SK-N-SH (cell line): Measurements from ENCODE around the gene PAPPA2. TPM values are rescaled to one million over a fixed set of nuclear protein-coding genes. Genes with fewer than 3 reads are reported as not detected.

Experiments
- CTCF ChIA-PET: fragments of 300-600, 350-600 bp; formaldehyde crosslinking; extraction: SDS; loops from one replicate; lab custom pipeline; 2021; lab: Yijun Ruan, JAX
- POLR2A ChIA-PET: fragments of 350-600 bp; sonication (Branson Sonifier 250); formaldehyde crosslinking; extraction: SDS; loops from one replicate; lab custom pipeline; 2020; ENCODE audit warnings: antibody characterized with exemption, inconsistent platforms; lab: Yijun Ruan, JAX
- DNase-seq: peaks from one replicate; pipeline ENCODE4 v3.0.0; 2012
- H2AFZ ChIP-seq: fragments of 200-600 bp; sonication (generic); 2 replicates; pipeline ENCODE4 v1.8.1; 2016; ENCODE audit warnings: antibody characterized with exemption, mild to moderate bottlenecking, low read depth
- H3F3A ChIP-seq: fragments of 200-600 bp; sonication (generic); replicated peaks from 2 replicates; pipeline ENCODE3; 2016; ENCODE audit warnings: antibody characterized with exemption, mild to moderate bottlenecking; ENCODE audit not compliant: insufficient read depth
- H3K27ac ChIP-seq, 2 experiments: fragments of 200-500 bp in 1 of 2; fragments of 200-600 bp in 1 of 2; sonication (Bioruptor generic) in 1 of 2; sonication (generic), shearing (Covaris generic) in 1 of 2; 2 replicates each; pipeline versions ENCODE4 v1.5.1 to v1.6.1; 2014 to 2016; ENCODE audit warnings: low read depth in 2 of 2, inconsistent platforms in 1 of 2, low read length in 1 of 2, mild to moderate bottlenecking in 1 of 2, mixed read lengths in 1 of 2
- H3K27me3 ChIP-seq: fragments of 200-600 bp; sonication (generic), shearing (Covaris generic); 2 replicates; pipeline ENCODE4 v1.6.1; 2016; ENCODE audit warnings: mixed run types; ENCODE audit not compliant: insufficient read depth
- H3K36me3 ChIP-seq, 2 experiments: fragments of 200-500 bp in 1 of 2; fragments of 200-600 bp in 1 of 2; sonication (Bioruptor generic) in 1 of 2; sonication (generic) in 1 of 2; replicated peaks in 1 of 2; 2 replicates each; pipeline versions ENCODE3 to v1.5.1; 2014 to 2016; ENCODE audit warnings: low read length in 1 of 2, mild to moderate bottlenecking in 1 of 2; ENCODE audit not compliant: insufficient read depth in 2 of 2, control insufficient read depth in 1 of 2
- H3K4me1 ChIP-seq, 2 experiments: fragments of 200-500 bp in 1 of 2; fragments of 200-600 bp in 1 of 2; sonication (Bioruptor generic) in 1 of 2; sonication (generic), shearing (Covaris generic) in 1 of 2; 2 replicates each; pipeline versions ENCODE4 v1.5.1 to v1.6.1; 2014 to 2016; ENCODE audit warnings: low read depth in 1 of 2, low read length in 1 of 2, mixed run types in 1 of 2; ENCODE audit not compliant: insufficient read depth in 2 of 2, control insufficient read depth in 1 of 2
- H3K4me2 ChIP-seq: fragments of 200-600 bp; sonication (generic), shearing (Covaris generic); 2 replicates; pipeline ENCODE4 v1.6.1; 2017; ENCODE audit warnings: mixed run types
- H3K4me3 ChIP-seq, 2 experiments: fragments of 200-500 bp in 1 of 2; fragments of 200-600 bp in 1 of 2; sonication (Bioruptor generic) in 1 of 2; sonication (generic), shearing (Covaris generic) in 1 of 2; 2 replicates each; pipeline versions ENCODE4 v1.5.1 to v1.8.1; 2014 to 2016; ENCODE audit warnings: low read depth in 2 of 2, inconsistent platforms in 1 of 2, low read length in 1 of 2, mild to moderate bottlenecking in 1 of 2, mixed read lengths in 1 of 2, moderate library complexity in 1 of 2
- H3K79me2 ChIP-seq: fragments of 200-600 bp; sonication (generic); 2 replicates; pipeline ENCODE4 v1.8.1; 2017; ENCODE audit warnings: mild to moderate bottlenecking; ENCODE audit not compliant: insufficient read depth
- H3K9ac ChIP-seq: fragments of 200-600 bp; sonication (generic); 2 replicates; pipeline ENCODE4 v1.6.1; 2017; ENCODE audit warnings: mixed run types
- H3K9me2 ChIP-seq: fragments of 200-600 bp; sonication (generic); 2 replicates; pipeline ENCODE4 v1.6.1; 2017; ENCODE audit warnings: mixed run types
- H3K9me3 ChIP-seq: fragments of 200-600 bp; sonication (generic); 2 replicates; pipeline ENCODE4 v1.6.1; 2017; ENCODE audit warnings: mixed run types, mild to moderate bottlenecking, moderate library complexity
- H4K20me1 ChIP-seq: fragments of 200-600 bp; sonication (generic); 2 replicates; pipeline ENCODE4 v1.6.1; 2017; ENCODE audit warnings: mild to moderate bottlenecking, mixed run types; ENCODE audit not compliant: insufficient read depth
- CTCF ChIP-seq: fragments of 200-600 bp; sonication (generic); IDR thresholded peaks from 2 replicates; pipeline ENCODE4 v1.6.1; 2017; ENCODE audit warnings: antibody characterized with exemption, mild to moderate bottlenecking, moderate library complexity
- ELF1 ChIP-seq: IDR thresholded peaks from 2 replicates; pipeline ENCODE4 v1.4.0; 2012
- EZH2phosphoT487 ChIP-seq: fragments of 200-600 bp; sonication (generic); IDR thresholded peaks from 2 replicates; pipeline ENCODE4 v1.6.1; 2017; ENCODE audit warnings: low read depth, mixed run types, mild to moderate bottlenecking, antibody characterized with exemption, moderate library complexity, borderline replicate concordance
- GABPA ChIP-seq: IDR thresholded peaks from 2 replicates; pipeline ENCODE4 v1.4.0; 2012; ENCODE audit warnings: low read depth, mild to moderate bottlenecking
- GATA2 ChIP-seq: sonication (generic); formaldehyde crosslinking; IDR thresholded peaks from 2 replicates; pipeline ENCODE4 v1.5.0; 2020; ENCODE audit warnings: mild to moderate bottlenecking, missing genetic modification reagents
- JUND ChIP-seq: IDR thresholded peaks from 2 replicates; pipeline ENCODE4 v1.4.0; 2012
- MAX ChIP-seq: IDR thresholded peaks from 2 replicates; pipeline ENCODE4 v1.4.0; 2012; ENCODE audit warnings: low read depth
- MEF2A ChIP-seq: IDR thresholded peaks from 2 replicates; pipeline ENCODE4 v1.4.0; 2012; ENCODE audit warnings: low read depth, borderline replicate concordance
- MXI1 ChIP-seq: IDR thresholded peaks from 2 replicates; pipeline ENCODE4 v1.6.1; 2012; ENCODE audit warnings: mild to moderate bottlenecking, low read depth, low read length, improper control_type of control experiment
- PBX3 ChIP-seq: IDR thresholded peaks from 2 replicates; pipeline ENCODE4; 2012
- RAD21 ChIP-seq: IDR thresholded peaks from 2 replicates; pipeline ENCODE4 v1.6.1; 2012; ENCODE audit warnings: mild to moderate bottlenecking, low read length
- REST ChIP-seq: IDR thresholded peaks from 2 replicates; pipeline ENCODE4 v1.6.1; 2012; ENCODE audit warnings: mild to moderate bottlenecking, low read depth, low read length, moderate library complexity
- SIN3A ChIP-seq: IDR thresholded peaks from 2 replicates; pipeline ENCODE4 v1.6.1; 2012; ENCODE audit warnings: low read depth, mild to moderate bottlenecking, low read length, moderate library complexity, borderline replicate concordance
- SMC3 ChIP-seq: IDR thresholded peaks from 2 replicates; pipeline ENCODE4 v1.6.1; 2012; ENCODE audit warnings: low read depth, low read length, improper control_type of control experiment
- TCF12 ChIP-seq: IDR thresholded peaks from 2 replicates; pipeline ENCODE4 v1.4.0; 2012
- TEAD4 ChIP-seq: IDR thresholded peaks from 2 replicates; pipeline ENCODE4 v1.4.0; 2012; ENCODE audit warnings: mild to moderate bottlenecking, borderline replicate concordance; ENCODE audit not compliant: insufficient read depth
- USF1 ChIP-seq: IDR thresholded peaks from 2 replicates; pipeline ENCODE4 v1.4.0; 2012; ENCODE audit warnings: low read depth, borderline replicate concordance
- YY1 ChIP-seq: IDR thresholded peaks from 2 replicates; pipeline ENCODE4 v1.4.0; 2012; ENCODE audit warnings: low read depth, mild to moderate bottlenecking
- ZBTB33 ChIP-seq: IDR thresholded peaks from 2 replicates; pipeline ENCODE4 v1.4.0; 2012; ENCODE audit warnings: low read depth, borderline replicate concordance
- WGBS: methylation state at CpG from one replicate; pipeline ENCODE4 v1.1.6; 2017; ENCODE audit warnings: low lambda C conversion rate; 5-methylcytosine and 5-hydroxymethylcytosine counted together
- polyA plus RNA-seq, 3 experiments: library from polyadenylated mRNA; depleted of rRNA; stranded (reverse); fragments of >200 nt; gene quantifications; 2 replicates each; pipeline ENCODE4 v1.2.3, GENCODE V29; 2012

PAPPA2 gene
- polyA plus RNA-seq, 1 of the 3 experiments (the other 2 are of a cell fraction): 0.02 TPM

GRCh38 chr1:176612791-176613190 lies 149.8 kb downstream of the PAPPA2 start:
- Histone ChIP-seq H3K9me2 (no peaks in the 10 kb centered on the region), H3K36me3 (no peaks in the 10 kb centered on the region), H3K4me2 (no peak overlapping the region), H3F3A (no peaks in the 10 kb centered on the region), H3K4me1 (no peaks in the 10 kb centered on the region), H4K20me1 (no peaks in the 10 kb centered on the region), H3K27me3 (no peaks in the 10 kb centered on the region), H3K27ac (no peak overlapping the region), H2AFZ (no peak overlapping the region), H3K9me3 (no peaks in the 10 kb centered on the region), H3K79me2 (no peaks in the 10 kb centered on the region), H3K4me3 (no peak overlapping the region), H3K9ac (no peak overlapping the region)
- no peak for DNase-seq
- ChIA-PET POLR2A (no interaction called here), CTCF (no interaction called here)
- 31% methylated on average over 4 of the region's 4 CpGs for WGBS
- TF ChIP-seq EZH2phosphoT487 (no peak), PBX3 (no peak), ELF1 (no peak), MEF2A (no peak), MXI1 (no peak), GABPA (no peak)

- Histone ChIP-seq H3K9me3 (no peaks in the 10 kb centered on the region), H2AFZ (no peak overlapping the region), H3K4me3 (no peak overlapping the region), H3K4me1 (no peaks in the 10 kb centered on the region), H3F3A (no peaks in the 10 kb centered on the region), H3K9me2 (no peaks in the 10 kb centered on the region), H3K4me2 (no peak overlapping the region), H3K79me2 (no peaks in the 10 kb centered on the region), H3K27ac (no peak overlapping the region), H3K27me3 (no peaks in the 10 kb centered on the region), H3K9ac (no peak overlapping the region), H3K36me3 (no peaks in the 10 kb centered on the region), H4K20me1 (no peaks in the 10 kb centered on the region)
- no peak for DNase-seq
- POLR2A ChIA-PET: no interaction called here
- CTCF ChIA-PET: interaction anchor here (1.4 kb wide), 1 partner anchor 12 kb away, joined by 5 read pairs; no protein-coding TSS in a partner anchor
- no peak for TF ChIP-seq TEAD4
- no peak for TF ChIP-seq MAX
- no peak for TF ChIP-seq JUND
- TF ChIP-seq REST: no peak
- no peak for TF ChIP-seq TCF12
- TF ChIP-seq ZBTB33: no peak
- TF ChIP-seq RAD21: no peak
- TF ChIP-seq SMC3: no peak
- TF ChIP-seq GATA2 (CRISPR knock-in tag): no peak
- TF ChIP-seq PBX3: no peak
- no peak for TF ChIP-seq CTCF
- no peak for TF ChIP-seq SIN3A
- no peak for TF ChIP-seq USF1
- TF ChIP-seq YY1: no peak
Observed at GRCh38 chr1:176617881-176618280, 154.9 kb downstream of the PAPPA2 start.
